Endometrial microvascular endothelial cells (primary cell): ENCODE measurements around the gene TMEM41B. TPM values are rescaled to one million over a fixed set of nuclear protein-coding genes. Genes with fewer than 3 reads are reported as not detected.

ENCODE experiments used
- total RNA-seq: library from RNA; depleted of rRNA; stranded (reverse); fragments of >200 nt; gene quantifications from one replicate; pipeline ENCODE4 v1.2.3, GENCODE V29; 2015; ENCODE audit errors: inconsistent ontology term

Gene TMEM41B
- total RNA-seq, 1 donor from 2014 or later, result 24.4 TPM

Other genes with a start within 250 kb of the TMEM41B start
- gene SCUBE2, start 223.0 kb downstream of the TMEM41B start, total RNA-seq, result not detected
- 86.0 TPM for gene DENND5A, start 49.2 kb downstream of the TMEM41B start, total RNA-seq
- gene IPO7, start 70.1 kb upstream of the TMEM41B start, total RNA-seq, result 99.4 TPM
- 17.7 TPM for gene ZNF143, start 146.4 kb upstream of the TMEM41B start, total RNA-seq